CD4-positive, alpha-beta memory T cell (primary cell): Measurements from ENCODE around the gene FSTL3. TPM values are rescaled to one million over a fixed set of nuclear protein-coding genes. Genes with fewer than 3 reads are reported as not detected.

Experiments used
- CTCF ChIA-PET: fragments of 350-600 bp; sonication (Branson Sonifier 250); formaldehyde crosslinking; loops from one replicate; lab custom pipeline; 2021; ENCODE audit warnings: inconsistent platforms; ENCODE audit not compliant: partially characterized antibody; lab: Charles Lee
- POLR2A ChIA-PET: fragments of 350-600 bp; sonication (Branson Sonifier 250); formaldehyde crosslinking; loops from one replicate; lab custom pipeline; 2021; ENCODE audit not compliant: partially characterized antibody; lab: Charles Lee
- DNase-seq, 5 donors: peaks; one replicate each; pipeline versions ENCODE4 v3.0.0 to v3.0.0-alpha.2; 2020 to 2022; ENCODE audit warnings: mixed read lengths in 1 of 5
- H3K27ac ChIP-seq: one replicate; pipeline ENCODE4 v1.7.0; 2013; ENCODE audit warnings: low read depth, low read length
- H3K27me3 ChIP-seq: 2 replicates; pipeline ENCODE4 v1.7.0; 2013; ENCODE audit warnings: mild to moderate bottlenecking, low read length, moderate library complexity; ENCODE audit not compliant: insufficient read depth
- H3K36me3 ChIP-seq: 2 replicates; pipeline ENCODE4 v1.7.0; 2013; ENCODE audit warnings: mild to moderate bottlenecking, low read length, moderate library complexity; ENCODE audit not compliant: insufficient read depth
- H3K4me1 ChIP-seq: 2 replicates; pipeline ENCODE4 v1.7.0; 2013; ENCODE audit warnings: mild to moderate bottlenecking, low read length, moderate library complexity; ENCODE audit not compliant: insufficient read depth
- H3K4me3 ChIP-seq, 2 donors: one replicate each; pipeline ENCODE4 v1.7.0; 2013; ENCODE audit warnings: low read length in 2 of 2, mild to moderate bottlenecking in 1 of 2
- H3K9me3 ChIP-seq, 2 donors: one replicate each; pipeline ENCODE4 v1.7.0; 2013; ENCODE audit warnings: low read length in 2 of 2, control low read depth in 1 of 2; ENCODE audit not compliant: control insufficient read depth in 1 of 2
- H3K27ac Mint-ChIP-seq, 7 donors: one replicate each; pipeline ENCODE4 v1.8.0; 2020 to 2021; ENCODE audit warnings: mixed read lengths in 7 of 7, mild to moderate bottlenecking in 6 of 7, inconsistent platforms in 3 of 7, moderate library complexity in 3 of 7
- H3K27me3 Mint-ChIP-seq, 2 donors: one replicate each; pipeline ENCODE4 v1.8.0; 2020 to 2021; ENCODE audit warnings: mixed read lengths in 2 of 2
- H3K36me3 Mint-ChIP-seq, 2 donors: one replicate each; pipeline ENCODE4 v1.8.0; 2020 to 2021; ENCODE audit warnings: mixed read lengths in 2 of 2, inconsistent platforms in 1 of 2, mild to moderate bottlenecking in 1 of 2
- H3K4me1 Mint-ChIP-seq, 4 donors: one replicate each; pipeline ENCODE4 v1.8.0; 2020 to 2021; ENCODE audit warnings: mixed read lengths in 4 of 4, mild to moderate bottlenecking in 1 of 4
- H3K4me3 Mint-ChIP-seq, 8 donors: one replicate each; pipeline ENCODE4 v1.8.0; 2020 to 2021; ENCODE audit warnings: mixed read lengths in 8 of 8, mild to moderate bottlenecking in 7 of 8, moderate library complexity in 6 of 8, inconsistent platforms in 3 of 8
- H3K9me3 Mint-ChIP-seq, 8 donors: one replicate each; pipeline ENCODE4 v1.8.0; 2020 to 2021; ENCODE audit warnings: mixed read lengths in 8 of 8, mild to moderate bottlenecking in 5 of 8, inconsistent platforms in 3 of 8, moderate library complexity in 1 of 8
- intact Hi-C: fragments of 100-400 bp; cut with micrococcal nuclease; formaldehyde crosslinking; loops from one replicate; pipeline ENCODE4 v1.15.1; 2023
- polyA plus RNA-seq, 2 donors: library from polyadenylated mRNA; unstranded; fragments of 300-500 nt; fragmentation: Illumina TruSeq; gene quantifications; one replicate each; pipeline ENCODE4 v1.2.3, GENCODE V29; 2021
- total RNA-seq, 2 experiments: library from RNA; stranded (reverse); gene quantifications; one replicate each; pipeline ENCODE4 v1.2.3, GENCODE V29; 2021

Gene FSTL3
- total and polyA plus RNA-seq, 4 experiments from 2014 or later, result 2.0 to 3.4 (median 2.5) TPM

DNA sequence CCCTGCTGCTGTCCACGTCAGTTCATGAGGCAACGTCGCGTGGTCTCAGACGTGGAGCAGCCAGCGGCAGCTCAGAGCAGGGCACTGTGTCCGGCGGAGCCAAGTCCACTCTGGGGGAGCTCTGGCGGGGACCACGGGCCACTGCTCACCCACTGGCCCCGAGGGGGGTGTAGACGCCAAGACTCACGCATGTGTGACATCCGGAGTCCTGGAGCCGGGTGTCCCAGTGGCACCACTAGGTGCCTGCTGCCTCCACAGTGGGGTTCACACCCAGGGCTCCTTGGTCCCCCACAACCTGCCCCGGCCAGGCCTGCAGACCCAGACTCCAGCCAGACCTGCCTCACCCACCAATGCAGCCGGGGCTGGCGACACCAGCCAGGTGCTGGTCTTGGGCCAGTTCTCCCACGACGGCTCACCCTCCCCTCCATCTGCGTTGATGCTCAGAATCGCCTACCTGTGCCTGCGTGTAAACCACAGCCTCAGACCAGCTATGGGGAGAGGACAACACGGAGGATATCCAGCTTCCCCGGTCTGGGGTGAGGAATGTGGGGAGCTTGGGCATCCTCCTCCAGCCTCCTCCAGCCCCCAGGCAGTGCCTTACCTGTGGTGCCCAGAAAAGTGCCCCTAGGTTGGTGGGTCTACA is 6.6 kb downstream of the FSTL3 start:
- intact Hi-C loops, result no loop called here
- no peaks in the 10 kb centered on the region for H3K36me3 ChIP-seq
- no peaks in the 10 kb centered on the region for H3K9me3 ChIP-seq
- Mint-ChIP-seq H3K4me3 (no peak overlapping the region), H3K27ac (peak overlapping the region in 2 of 7 donors; percentile 23 to 63), H3K27me3 (peaks cover 1 to 2% of the 10 kb centered on the region in 2 donors), H3K9me3 (peaks cover 0 to 5% (median 0%) of the 10 kb centered on the region in 8 donors), H3K36me3 (no peaks in the 10 kb centered on the region), H3K4me1 (peaks cover 0 to 5% (median 0%) of the 10 kb centered on the region in 4 donors)
- DNase-seq, result peak in 1 of 5 donors; percentile 27
- peaks cover 13% of the 10 kb centered on the region for H3K4me1 ChIP-seq
- no peak overlapping the region for H3K27ac ChIP-seq
- ChIA-PET POLR2A (no interaction called here), CTCF (no interaction called here)
- H3K27me3 ChIP-seq, result no peaks in the 10 kb centered on the region
- no peak overlapping the region for H3K4me3 ChIP-seq

DNA sequence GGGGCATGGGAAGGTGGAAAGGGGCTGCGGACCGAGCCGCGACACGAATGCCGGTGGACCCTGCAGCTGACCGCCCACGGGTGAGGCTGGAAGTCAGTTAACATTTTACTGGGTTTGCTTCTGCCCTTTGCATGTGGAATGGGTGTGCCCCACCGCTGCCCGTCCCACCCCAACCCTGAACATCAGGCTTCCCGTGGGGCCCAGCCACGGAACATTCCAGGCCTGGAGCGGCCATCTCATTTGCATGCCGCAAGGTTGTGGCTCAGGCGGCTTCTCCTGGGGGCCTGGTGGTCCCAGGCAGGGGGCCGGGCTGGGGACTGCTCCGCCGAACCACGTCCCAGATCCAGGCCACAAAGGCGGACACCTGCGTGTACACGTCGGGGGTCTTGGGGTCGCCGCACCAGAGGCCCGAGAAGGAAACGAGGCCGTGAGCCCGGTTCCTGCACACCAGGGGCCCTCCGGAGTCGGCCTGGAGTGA is 9.3 kb downstream of the FSTL3 start:
- intact Hi-C loops, result no loop called here

DNA sequence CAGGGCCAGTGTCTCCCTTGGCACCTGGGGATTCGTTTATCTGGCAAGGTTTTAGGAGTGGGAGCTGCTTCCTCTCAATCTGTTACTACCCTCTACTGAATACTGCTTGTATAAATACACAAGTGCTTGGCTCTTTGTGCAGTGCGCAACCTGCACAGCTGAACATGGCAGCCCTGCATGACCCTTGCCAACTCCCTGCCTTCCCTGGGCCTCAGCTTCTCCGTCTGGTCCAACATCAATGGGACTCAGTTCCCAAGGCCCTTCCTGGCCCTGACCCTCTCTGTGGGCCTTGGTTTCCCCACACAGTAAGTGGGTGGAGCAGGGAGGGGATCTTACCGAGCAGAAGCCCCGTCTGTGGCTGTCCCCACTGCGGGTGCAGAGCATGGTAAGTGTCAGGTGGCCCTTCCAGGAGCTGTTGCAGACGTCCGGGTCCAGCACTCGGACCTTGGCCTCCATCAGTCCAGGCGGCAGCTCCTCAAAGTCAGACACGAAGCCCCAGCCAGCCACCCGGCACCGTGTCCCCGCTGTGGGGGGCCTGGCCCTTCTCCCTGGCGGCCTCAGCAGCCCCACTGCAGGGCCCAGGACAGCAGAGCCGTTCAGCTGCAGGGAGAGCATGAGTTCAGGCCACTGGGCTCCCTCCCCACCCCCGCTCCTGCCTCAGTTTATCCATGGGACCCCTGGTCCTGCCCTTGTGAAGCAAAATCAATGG is 10.6 kb downstream of the FSTL3 start:
- Mint-ChIP-seq H3K4me3 (no peak overlapping the region), H3K27me3 (no peaks in the 10 kb centered on the region), H3K9me3 (peaks cover 0 to 2% (median 0%) of the 10 kb centered on the region in 8 donors), H3K36me3 (no peaks in the 10 kb centered on the region), H3K4me1 (no peaks in the 10 kb centered on the region), H3K27ac (no peak overlapping the region)
- H3K4me1 ChIP-seq, result no peaks in the 10 kb centered on the region
- no peaks in the 10 kb centered on the region for H3K36me3 ChIP-seq
- H3K27me3 ChIP-seq, result no peaks in the 10 kb centered on the region
- no peak overlapping the region for H3K27ac ChIP-seq
- H3K9me3 ChIP-seq, result no peaks in the 10 kb centered on the region
- POLR2A ChIA-PET, result no interaction called here
- peak in 1 of 5 donors; percentile 27 for DNase-seq
- H3K4me3 ChIP-seq, result no peak overlapping the region
- intact Hi-C loops, result no loop called here
- CTCF ChIA-PET, result interaction anchor here (0.5 kb wide), 1 partner anchor 903 kb away, joined by 3 read pairs; no protein-coding TSS in a partner anchor

More for the DNA sequence above, 9.3 kb downstream of the FSTL3 start:
- ChIA-PET CTCF (no interaction called here), POLR2A (no interaction called here)
- Mint-ChIP-seq H3K27ac (no peak overlapping the region), H3K27me3 (no peaks in the 10 kb centered on the region), H3K4me3 (no peak overlapping the region), H3K4me1 (peaks cover 0 to 4% (median 0%) of the 10 kb centered on the region in 4 donors), H3K9me3 (peaks cover 0 to 5% (median 0%) of the 10 kb centered on the region in 8 donors), H3K36me3 (no peaks in the 10 kb centered on the region)
- no peaks in the 10 kb centered on the region for H3K36me3 ChIP-seq
- H3K27ac ChIP-seq, result no peak overlapping the region
- H3K4me3 ChIP-seq, result no peak overlapping the region
- H3K4me1 ChIP-seq, result peaks cover 6% of the 10 kb centered on the region
- H3K9me3 ChIP-seq, result no peaks in the 10 kb centered on the region
- no peaks in the 10 kb centered on the region for H3K27me3 ChIP-seq
- peak in 1 of 5 donors; percentile 35 for DNase-seq

DNA sequence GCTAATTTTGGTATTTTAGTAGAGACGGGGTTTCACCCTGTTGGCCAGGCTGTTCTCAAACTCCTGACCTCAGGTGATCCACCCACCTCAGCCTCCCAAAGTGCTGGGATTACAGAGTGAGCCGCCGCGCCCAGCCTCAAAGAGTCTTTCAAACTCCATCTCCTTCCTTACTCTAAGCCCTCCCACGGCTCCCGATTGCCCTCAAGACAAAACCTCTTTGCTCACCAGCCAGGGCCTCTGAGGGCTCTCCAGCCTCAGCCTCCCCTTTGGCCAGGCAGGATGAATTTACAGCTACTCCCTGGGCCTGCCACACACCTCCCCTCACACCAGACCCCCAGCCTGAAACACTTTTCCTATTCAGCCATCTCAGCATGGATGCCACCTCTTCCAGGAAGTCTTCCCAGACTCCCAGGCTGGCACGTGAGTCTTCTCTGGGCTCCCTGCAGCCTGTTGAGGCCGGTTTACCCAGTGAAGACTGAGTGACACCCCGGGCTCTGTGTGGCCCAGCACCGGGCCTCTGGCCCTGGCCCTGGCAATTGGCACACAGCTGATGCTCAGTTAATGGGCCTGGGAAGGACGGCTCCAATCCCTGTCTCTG is 11.5 kb downstream of the FSTL3 start:
- CTCF ChIA-PET, result no interaction called here
- H3K27me3 ChIP-seq, result no peaks in the 10 kb centered on the region
- H3K9me3 Mint-ChIP-seq, result peaks cover 0 to 2% (median 0%) of the 10 kb centered on the region in 8 donors
- H3K9me3 ChIP-seq, result no peaks in the 10 kb centered on the region
- H3K36me3 ChIP-seq, result no peaks in the 10 kb centered on the region
- no peak overlapping the region for H3K27ac ChIP-seq
- POLR2A ChIA-PET, result no interaction called here
- DNase-seq, result no peak
- no peaks in the 10 kb centered on the region for H3K36me3 Mint-ChIP-seq
- no peak overlapping the region for H3K4me3 ChIP-seq
- no peaks in the 10 kb centered on the region for H3K4me1 ChIP-seq
- intact Hi-C loops, result no loop called here
- H3K4me3 Mint-ChIP-seq, result peak overlapping the region in 1 of 8 donors; percentile 13
- H3K27me3 Mint-ChIP-seq, result no peaks in the 10 kb centered on the region
- peak overlapping the region in 1 of 7 donors; percentile 23 for H3K27ac Mint-ChIP-seq
- H3K4me1 Mint-ChIP-seq, result no peaks in the 10 kb centered on the region

DNA sequence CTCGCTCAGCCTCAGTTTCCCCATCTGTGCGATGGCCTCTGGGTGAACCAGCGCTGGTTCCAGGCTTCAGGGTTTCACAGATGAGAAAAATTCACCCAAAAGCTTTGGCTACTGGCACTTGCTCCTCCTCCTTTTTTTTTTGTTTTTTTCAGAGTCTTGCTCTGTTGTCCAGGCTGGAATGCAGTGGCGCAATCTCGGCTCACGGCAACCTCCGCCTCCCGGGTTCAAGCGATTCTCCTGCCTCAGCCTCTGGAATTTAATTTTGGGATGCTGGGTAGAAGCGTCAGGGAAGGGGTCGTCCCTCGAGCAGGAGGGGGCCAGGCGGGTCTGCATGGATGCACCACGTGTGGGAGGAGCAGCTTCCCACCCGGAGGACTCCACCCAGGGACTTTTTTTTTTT is 12.0 kb downstream of the FSTL3 start:
- Histone ChIP-seq H3K36me3 (no peaks in the 10 kb centered on the region), H3K9me3 (no peaks in the 10 kb centered on the region), H3K27ac (no peak overlapping the region), H3K4me1 (no peaks in the 10 kb centered on the region), H3K27me3 (no peaks in the 10 kb centered on the region), H3K4me3 (no peak overlapping the region)
- POLR2A ChIA-PET, result no interaction called here
- H3K27ac Mint-ChIP-seq, result no peak overlapping the region
- peaks cover 0 to 2% (median 0%) of the 10 kb centered on the region in 8 donors for H3K9me3 Mint-ChIP-seq
- H3K36me3 Mint-ChIP-seq, result no peaks in the 10 kb centered on the region
- CTCF ChIA-PET, result no interaction called here
- no peak overlapping the region for H3K4me3 Mint-ChIP-seq
- H3K4me1 Mint-ChIP-seq, result no peaks in the 10 kb centered on the region
- no peak for DNase-seq
- H3K27me3 Mint-ChIP-seq, result no peaks in the 10 kb centered on the region
- intact Hi-C loops, result no loop called here

DNA sequence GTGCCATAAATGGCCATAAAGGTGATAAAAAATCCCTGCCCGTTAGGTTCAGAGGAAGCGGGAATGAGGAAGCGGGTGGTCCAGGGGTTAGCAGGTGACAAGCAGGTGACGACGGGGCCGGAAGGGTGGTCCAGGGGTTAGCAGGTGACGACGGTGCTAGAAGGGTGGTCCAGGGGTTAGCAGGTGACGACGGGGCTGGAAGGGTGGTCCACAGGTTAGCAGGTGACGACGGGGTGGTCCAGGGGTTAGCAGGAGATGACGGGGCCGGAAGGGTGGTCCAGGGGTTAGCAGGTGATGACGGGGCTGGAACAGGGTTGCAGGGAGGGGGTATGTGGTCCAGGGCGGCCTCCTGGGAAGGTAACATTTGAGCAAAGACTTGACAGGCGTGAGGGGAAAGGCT is 12.8 kb downstream of the FSTL3 start:
- Mint-ChIP-seq H3K4me3 (no peak overlapping the region), H3K36me3 (no peaks in the 10 kb centered on the region), H3K9me3 (peaks cover 0 to 2% (median 0%) of the 10 kb centered on the region in 8 donors), H3K27ac (no peak overlapping the region), H3K27me3 (no peaks in the 10 kb centered on the region), H3K4me1 (no peaks in the 10 kb centered on the region)
- DNase-seq, result peak in 1 of 5 donors; percentile 33
- no peak overlapping the region for H3K4me3 ChIP-seq
- H3K27ac ChIP-seq, result no peak overlapping the region
- no peaks in the 10 kb centered on the region for H3K36me3 ChIP-seq
- no peaks in the 10 kb centered on the region for H3K9me3 ChIP-seq
- CTCF ChIA-PET, result no interaction called here
- intact Hi-C loops, result no loop called here
- H3K4me1 ChIP-seq, result no peaks in the 10 kb centered on the region
- H3K27me3 ChIP-seq, result no peaks in the 10 kb centered on the region
- POLR2A ChIA-PET, result no interaction called here

DNA sequence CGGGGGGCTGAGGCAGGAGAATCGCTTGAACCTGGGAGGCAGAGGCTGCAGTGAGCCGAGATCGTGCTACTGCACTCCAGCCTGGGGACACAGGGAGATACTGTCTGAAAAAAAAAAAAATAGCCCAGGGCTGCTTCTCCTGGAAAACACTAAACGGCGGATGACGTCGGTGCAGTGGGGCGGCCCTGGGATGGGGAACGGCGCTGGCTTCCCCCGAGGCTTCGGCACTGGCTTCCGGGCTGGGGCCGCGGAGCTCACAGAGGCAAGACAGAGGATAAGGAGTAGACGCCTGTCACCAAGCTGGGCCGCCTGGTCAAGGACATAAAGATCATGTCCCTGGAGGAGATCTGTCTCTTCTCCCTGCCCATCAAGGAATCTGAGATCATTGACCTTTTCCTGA is 14.0 kb downstream of the FSTL3 start:
- Mint-ChIP-seq H3K27ac (no peak overlapping the region), H3K9me3 (peaks cover 0 to 2% (median 0%) of the 10 kb centered on the region in 8 donors), H3K4me3 (no peak overlapping the region), H3K4me1 (no peaks in the 10 kb centered on the region), H3K36me3 (no peaks in the 10 kb centered on the region), H3K27me3 (peaks cover 1 to 2% of the 10 kb centered on the region in 2 donors)
- ChIA-PET POLR2A (no interaction called here), CTCF (interaction anchor here (1.0 kb wide), 1 partner anchor 9 kb away, joined by 3 read pairs; no protein-coding TSS in a partner anchor)
- no peak for DNase-seq
- Histone ChIP-seq H3K4me1 (peaks cover under 1% of the 10 kb centered on the region), H3K4me3 (no peak overlapping the region), H3K27me3 (no peaks in the 10 kb centered on the region), H3K27ac (no peak overlapping the region), H3K9me3 (no peaks in the 10 kb centered on the region), H3K36me3 (no peaks in the 10 kb centered on the region)
- intact Hi-C loops, result no loop called here
